ENCODE measurements around the gene SHISAL1.
A peak's percentile ranks its signal among the peaks of the same experiment; 100 is the strongest.

SHISAL1 gene

GRCh38 chr22:44213489-44214043 is 99.2 kb downstream of the SHISAL1 start:
- Histone ChIP-seq H3K4me3 (ENCODE audit: low read length in 2 of 2) (no peak overlapping the region), H3K36me3 (ENCODE audit: control insufficient read depth in 2 of 2, insufficient read depth in 2 of 2, low read length in 2 of 2) (no peaks in the 10 kb centered on the region), H3K4me1 (ENCODE audit: control insufficient read depth in 2 of 2, insufficient read depth in 2 of 2, low read length in 2 of 2) (peaks cover 0 to 5% of the 10 kb centered on the region in 2 donors), H3K9ac (ENCODE audit: low read depth in 1 of 2, low read length in 2 of 2) (no peak overlapping the region), H3K27ac (ENCODE audit: low read depth in 2 of 2, low read length in 2 of 2) (no peak overlapping the region), H3K27me3 (ENCODE audit: control insufficient read depth in 2 of 2, insufficient read depth in 2 of 2, low read length in 2 of 2) (no peaks in the 10 kb centered on the region), H3K9me3 (ENCODE audit: control insufficient read depth in 2 of 2, low read length in 2 of 2) (no peaks in the 10 kb centered on the region)

- no peaks in the 10 kb centered on the region for H3K36me3 ChIP-seq (ENCODE audit: control insufficient read depth in 2 of 2, insufficient read depth in 2 of 2, low read length in 2 of 2)
- H3K9me3 ChIP-seq (ENCODE audit: control insufficient read depth in 2 of 2, low read length in 2 of 2): no peaks in the 10 kb centered on the region
- no peak overlapping the region for H3K27ac ChIP-seq (ENCODE audit: low read depth in 2 of 2, low read length in 2 of 2)
- H3K9ac ChIP-seq (ENCODE audit: low read depth in 1 of 2, low read length in 2 of 2): no peak overlapping the region
- no peaks in the 10 kb centered on the region for H3K27me3 ChIP-seq (ENCODE audit: control insufficient read depth in 2 of 2, insufficient read depth in 2 of 2, low read length in 2 of 2)
- H3K4me1 ChIP-seq (ENCODE audit: control insufficient read depth in 2 of 2, insufficient read depth in 2 of 2, low read length in 2 of 2): peaks cover 0 to 5% of the 10 kb centered on the region in 2 donors
- H3K4me3 ChIP-seq (ENCODE audit: low read length in 2 of 2): no peak overlapping the region
These were observed 99.8 kb downstream of the SHISAL1 start for GRCh38 chr22:44212936-44213335.

GRCh38 chr22:44211946-44212930 is 100.5 kb downstream of the SHISAL1 start:
- Histone ChIP-seq H3K36me3 (ENCODE audit: control insufficient read depth in 2 of 2, insufficient read depth in 2 of 2, low read length in 2 of 2) (no peaks in the 10 kb centered on the region), H3K4me3 (ENCODE audit: low read length in 2 of 2) (no peak overlapping the region), H3K9ac (ENCODE audit: low read depth in 1 of 2, low read length in 2 of 2) (no peak overlapping the region), H3K27me3 (ENCODE audit: control insufficient read depth in 2 of 2, insufficient read depth in 2 of 2, low read length in 2 of 2) (no peaks in the 10 kb centered on the region), H3K9me3 (ENCODE audit: control insufficient read depth in 2 of 2, low read length in 2 of 2) (no peaks in the 10 kb centered on the region), H3K27ac (ENCODE audit: low read depth in 2 of 2, low read length in 2 of 2) (no peak overlapping the region), H3K4me1 (ENCODE audit: control insufficient read depth in 2 of 2, insufficient read depth in 2 of 2, low read length in 2 of 2) (peaks cover 0 to 5% of the 10 kb centered on the region in 2 donors)

- peaks cover 0 to 5% of the 10 kb centered on the region in 2 donors for H3K4me1 ChIP-seq (ENCODE audit: control insufficient read depth in 2 of 2, insufficient read depth in 2 of 2, low read length in 2 of 2)
- peak overlapping the region in 1 of 2 donors; percentile 18 for H3K27ac ChIP-seq (ENCODE audit: low read depth in 2 of 2, low read length in 2 of 2)
- no peaks in the 10 kb centered on the region for H3K27me3 ChIP-seq (ENCODE audit: control insufficient read depth in 2 of 2, insufficient read depth in 2 of 2, low read length in 2 of 2)
- no peaks in the 10 kb centered on the region for H3K9me3 ChIP-seq (ENCODE audit: control insufficient read depth in 2 of 2, low read length in 2 of 2)
- no peak overlapping the region for H3K9ac ChIP-seq (ENCODE audit: low read depth in 1 of 2, low read length in 2 of 2)
- no peaks in the 10 kb centered on the region for H3K36me3 ChIP-seq (ENCODE audit: control insufficient read depth in 2 of 2, insufficient read depth in 2 of 2, low read length in 2 of 2)
- no peak overlapping the region for H3K4me3 ChIP-seq (ENCODE audit: low read length in 2 of 2)
These were observed 101.3 kb downstream of the SHISAL1 start for GRCh38 chr22:44211256-44211945.

GRCh38 chr22:44210722-44211121 is 102.0 kb downstream of the SHISAL1 start:
- Histone ChIP-seq H3K9ac (ENCODE audit: low read depth in 1 of 2, low read length in 2 of 2) (no peak overlapping the region), H3K36me3 (ENCODE audit: control insufficient read depth in 2 of 2, insufficient read depth in 2 of 2, low read length in 2 of 2) (no peaks in the 10 kb centered on the region), H3K9me3 (ENCODE audit: control insufficient read depth in 2 of 2, low read length in 2 of 2) (no peaks in the 10 kb centered on the region), H3K27ac (ENCODE audit: low read depth in 2 of 2, low read length in 2 of 2) (peak overlapping the region in 1 of 2 donors; percentile 18), H3K4me3 (ENCODE audit: low read length in 2 of 2) (no peak overlapping the region), H3K27me3 (ENCODE audit: control insufficient read depth in 2 of 2, insufficient read depth in 2 of 2, low read length in 2 of 2) (no peaks in the 10 kb centered on the region), H3K4me1 (ENCODE audit: control insufficient read depth in 2 of 2, insufficient read depth in 2 of 2, low read length in 2 of 2) (peaks cover 0 to 5% of the 10 kb centered on the region in 2 donors)

- Histone ChIP-seq H3K9me3 (ENCODE audit: control insufficient read depth in 2 of 2, low read length in 2 of 2) (no peaks in the 10 kb centered on the region), H3K9ac (ENCODE audit: low read depth in 1 of 2, low read length in 2 of 2) (no peak overlapping the region)
These were observed 103.4 kb downstream of the SHISAL1 start for GRCh38 chr22:44209343-44209742.

GRCh38 chr22:44207981-44208317 is 104.8 kb downstream of the SHISAL1 start:
- Histone ChIP-seq H3K36me3 (ENCODE audit: control insufficient read depth in 2 of 2, insufficient read depth in 2 of 2, low read length in 2 of 2) (no peaks in the 10 kb centered on the region), H3K27me3 (ENCODE audit: control insufficient read depth in 2 of 2, insufficient read depth in 2 of 2, low read length in 2 of 2) (no peaks in the 10 kb centered on the region), H3K9ac (ENCODE audit: low read depth in 1 of 2, low read length in 2 of 2) (no peak overlapping the region), H3K4me1 (ENCODE audit: control insufficient read depth in 2 of 2, insufficient read depth in 2 of 2, low read length in 2 of 2) (peaks cover 0 to 5% of the 10 kb centered on the region in 2 donors), H3K9me3 (ENCODE audit: control insufficient read depth in 2 of 2, low read length in 2 of 2) (no peaks in the 10 kb centered on the region), H3K4me3 (ENCODE audit: low read length in 2 of 2) (no peak overlapping the region), H3K27ac (ENCODE audit: low read depth in 2 of 2, low read length in 2 of 2) (no peak overlapping the region)

More at GRCh38 chr22:44209343-44209742, 103.4 kb downstream of the SHISAL1 start:
- Histone ChIP-seq H3K27ac (ENCODE audit: low read depth in 2 of 2, low read length in 2 of 2) (no peak overlapping the region), H3K27me3 (ENCODE audit: control insufficient read depth in 2 of 2, insufficient read depth in 2 of 2, low read length in 2 of 2) (no peaks in the 10 kb centered on the region), H3K4me1 (ENCODE audit: control insufficient read depth in 2 of 2, insufficient read depth in 2 of 2, low read length in 2 of 2) (peaks cover 0 to 5% of the 10 kb centered on the region in 2 donors), H3K36me3 (ENCODE audit: control insufficient read depth in 2 of 2, insufficient read depth in 2 of 2, low read length in 2 of 2) (no peaks in the 10 kb centered on the region), H3K4me3 (ENCODE audit: low read length in 2 of 2) (no peak overlapping the region)

- no peak overlapping the region for H3K9ac ChIP-seq (ENCODE audit: low read depth in 1 of 2, low read length in 2 of 2)
- H3K4me1 ChIP-seq (ENCODE audit: control insufficient read depth in 2 of 2, insufficient read depth in 2 of 2, low read length in 2 of 2): peaks cover 0 to 3% of the 10 kb centered on the region in 2 donors
- H3K36me3 ChIP-seq (ENCODE audit: control insufficient read depth in 2 of 2, insufficient read depth in 2 of 2, low read length in 2 of 2): no peaks in the 10 kb centered on the region
- H3K27me3 ChIP-seq (ENCODE audit: control insufficient read depth in 2 of 2, insufficient read depth in 2 of 2, low read length in 2 of 2): no peaks in the 10 kb centered on the region
- no peak overlapping the region for H3K4me3 ChIP-seq (ENCODE audit: low read length in 2 of 2)
- no peak overlapping the region for H3K27ac ChIP-seq (ENCODE audit: low read depth in 2 of 2, low read length in 2 of 2)
- H3K9me3 ChIP-seq (ENCODE audit: control insufficient read depth in 2 of 2, low read length in 2 of 2): no peaks in the 10 kb centered on the region
These were observed 105.4 kb downstream of the SHISAL1 start for GRCh38 chr22:44207173-44207980.

- Histone ChIP-seq H3K27ac (ENCODE audit: low read depth in 2 of 2, low read length in 2 of 2) (no peak overlapping the region), H3K4me3 (ENCODE audit: low read length in 2 of 2) (no peak overlapping the region), H3K9ac (ENCODE audit: low read depth in 1 of 2, low read length in 2 of 2) (no peak overlapping the region), H3K9me3 (ENCODE audit: control insufficient read depth in 2 of 2, low read length in 2 of 2) (no peaks in the 10 kb centered on the region), H3K36me3 (ENCODE audit: control insufficient read depth in 2 of 2, insufficient read depth in 2 of 2, low read length in 2 of 2) (no peaks in the 10 kb centered on the region), H3K4me1 (ENCODE audit: control insufficient read depth in 2 of 2, insufficient read depth in 2 of 2, low read length in 2 of 2) (no peaks in the 10 kb centered on the region), H3K27me3 (ENCODE audit: control insufficient read depth in 2 of 2, insufficient read depth in 2 of 2, low read length in 2 of 2) (no peaks in the 10 kb centered on the region)
These were observed 106.1 kb downstream of the SHISAL1 start for GRCh38 chr22:44206696-44207095.

Measured in mucosa of rectum (tissue), 2 donors.